ENCODE results near the gene GAL3ST2.
"Not testable (repeated sequence)": the region's sequence is repeated elsewhere in the genome, so short reads cannot be mapped to it uniquely, and the experiment has no call there.

GAL3ST2 gene

DNA sequence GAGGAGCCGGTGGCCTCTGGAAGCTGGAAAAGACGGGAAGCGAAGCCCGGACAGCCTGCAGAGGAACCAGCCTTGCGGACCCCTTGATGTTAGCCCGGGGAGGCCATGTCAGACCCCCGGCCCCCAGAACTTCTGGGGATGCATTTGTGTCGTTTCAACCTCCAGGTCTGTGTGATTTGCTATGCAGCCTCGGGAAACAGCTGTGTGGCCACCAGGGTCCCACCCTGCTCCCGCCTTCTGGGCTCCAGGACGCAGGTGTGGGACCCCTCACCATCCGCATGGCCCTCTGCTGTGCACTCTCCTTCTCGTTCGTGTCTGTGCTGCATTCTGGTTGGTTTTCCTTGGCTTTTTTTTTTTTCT is 45.6 kb downstream of the GAL3ST2 start:
- DNase-seq: no peak

DNA sequence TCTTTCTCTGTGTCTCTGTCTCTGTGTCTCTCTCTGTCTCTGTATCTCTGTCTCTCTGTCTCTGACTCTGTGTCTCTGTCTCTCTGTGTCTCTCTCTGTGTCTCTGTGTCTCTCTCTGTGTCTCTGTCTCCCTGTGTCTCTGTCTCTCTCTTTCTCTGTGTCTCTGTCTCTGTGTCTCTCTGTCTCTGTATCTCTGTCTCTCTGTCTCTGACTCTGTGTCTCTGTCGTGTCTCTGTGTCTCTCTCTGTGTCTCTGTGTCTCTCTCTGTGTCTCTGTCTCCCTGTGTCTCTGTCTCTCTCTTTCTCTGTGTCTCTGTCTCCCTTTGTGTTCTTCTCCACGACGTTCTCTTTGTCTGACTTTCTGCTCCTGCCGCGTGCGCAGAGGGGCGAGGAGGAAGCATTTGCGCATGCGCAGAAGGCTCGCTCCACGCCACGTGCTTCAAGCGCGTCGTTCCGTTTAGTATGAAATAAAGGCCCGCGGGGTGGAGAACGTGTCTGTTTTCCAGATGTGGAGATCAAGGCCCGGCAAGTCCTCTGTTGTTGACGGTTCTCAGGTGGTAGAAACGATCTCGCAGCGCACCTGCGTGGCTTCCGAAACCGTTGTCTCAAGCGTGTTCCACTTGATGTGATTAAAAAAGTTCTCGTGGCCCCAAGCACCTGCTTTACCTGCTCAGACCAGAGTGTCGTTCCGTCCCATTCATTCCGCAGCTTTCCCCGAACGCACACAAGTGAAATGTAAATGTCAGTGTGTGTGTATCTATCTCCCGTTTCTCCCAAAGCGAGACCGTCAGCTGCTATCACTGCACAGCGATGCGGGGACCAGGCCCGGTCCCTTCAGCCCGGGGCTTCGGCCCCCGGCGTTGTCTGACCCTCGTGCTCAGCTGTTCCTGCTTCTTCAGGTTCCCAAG is 47.2 kb downstream of the GAL3ST2 start:
- DNase-seq: not testable (repeated sequence)

DNA sequence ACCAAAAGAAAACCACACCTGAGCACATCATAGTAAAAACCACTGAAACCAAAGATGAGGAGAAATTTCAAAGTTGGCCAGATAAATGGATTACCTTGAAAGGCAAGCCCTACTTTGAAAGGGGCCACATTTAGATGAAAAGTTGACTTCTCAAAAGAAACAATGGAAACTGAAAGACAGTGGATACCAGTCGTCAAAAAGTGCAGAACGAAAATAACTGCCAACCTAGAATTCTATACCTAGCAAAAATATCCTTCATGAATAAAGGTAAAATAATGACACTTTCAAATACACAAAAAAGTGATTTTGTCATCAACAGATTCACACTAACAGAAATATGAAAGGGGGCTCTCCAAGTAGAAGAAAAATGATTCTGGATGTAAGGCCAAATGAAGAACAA is 50.8 kb downstream of the GAL3ST2 start:
- no peak for DNase-seq

DNA sequence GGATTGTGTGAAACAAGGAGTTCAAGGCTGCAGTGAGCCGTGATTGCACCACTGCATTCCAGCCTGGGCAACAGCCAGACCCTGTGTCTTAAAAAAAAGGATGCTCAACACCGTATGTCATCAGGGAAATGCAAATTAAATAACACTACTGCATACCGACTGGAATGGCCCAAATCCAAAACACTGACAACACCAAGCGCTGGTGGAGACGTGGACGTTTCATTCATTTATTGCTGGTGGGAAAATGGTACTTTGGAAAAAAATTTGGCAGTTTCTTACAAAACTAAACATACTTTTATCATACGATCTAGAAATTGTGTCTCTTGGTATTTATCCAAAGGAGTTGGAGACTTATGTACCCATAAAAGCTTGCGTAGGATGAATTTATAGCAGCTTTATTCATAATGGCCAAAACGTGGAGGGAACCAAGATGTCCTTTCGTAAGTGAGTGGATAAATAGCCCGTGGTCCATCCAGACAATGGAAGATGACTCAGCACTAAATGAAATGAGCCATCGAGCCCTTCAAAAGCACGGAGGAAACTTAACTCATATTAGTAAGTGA is 56.6 kb downstream of the GAL3ST2 start:
- no peak for DNase-seq

DNA sequence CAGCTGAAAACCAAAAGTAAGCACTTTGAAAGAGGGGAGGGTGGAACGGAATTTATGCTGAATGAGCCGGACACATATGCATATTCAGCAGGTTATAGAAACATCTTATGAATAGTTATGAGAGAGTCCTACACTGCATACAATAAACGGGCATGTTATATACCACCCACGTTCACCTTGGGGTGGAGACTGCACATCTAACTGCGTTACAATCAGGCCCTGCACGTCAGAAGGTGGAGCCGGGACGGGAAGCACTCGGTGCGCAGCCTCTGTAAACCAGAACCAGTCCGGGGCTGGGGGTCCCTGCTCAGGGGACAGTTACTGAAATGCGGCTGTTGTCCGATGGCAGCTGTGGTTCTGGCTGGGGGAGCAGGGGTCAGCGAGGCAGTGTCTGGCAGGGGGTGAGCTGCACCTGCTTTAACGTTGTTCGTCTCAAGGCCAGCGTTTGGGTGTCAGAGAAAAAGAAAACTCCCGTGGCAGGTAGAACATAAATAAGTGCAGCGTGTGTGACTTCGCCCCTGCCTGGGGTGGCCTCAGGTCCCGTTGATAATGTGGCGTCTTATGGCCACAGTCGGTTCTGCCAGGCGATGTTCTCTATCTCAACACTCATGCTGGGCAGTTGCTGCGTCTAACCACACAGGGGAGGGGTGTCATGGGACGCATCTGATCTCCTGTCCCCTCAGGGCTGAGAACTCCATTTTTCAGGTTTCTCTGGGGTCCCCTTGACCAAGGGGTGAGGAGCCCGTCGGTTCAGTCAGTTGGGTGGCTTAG is 57.3 kb downstream of the GAL3ST2 start:
- DNase-seq: not testable (repeated sequence)

DNA sequence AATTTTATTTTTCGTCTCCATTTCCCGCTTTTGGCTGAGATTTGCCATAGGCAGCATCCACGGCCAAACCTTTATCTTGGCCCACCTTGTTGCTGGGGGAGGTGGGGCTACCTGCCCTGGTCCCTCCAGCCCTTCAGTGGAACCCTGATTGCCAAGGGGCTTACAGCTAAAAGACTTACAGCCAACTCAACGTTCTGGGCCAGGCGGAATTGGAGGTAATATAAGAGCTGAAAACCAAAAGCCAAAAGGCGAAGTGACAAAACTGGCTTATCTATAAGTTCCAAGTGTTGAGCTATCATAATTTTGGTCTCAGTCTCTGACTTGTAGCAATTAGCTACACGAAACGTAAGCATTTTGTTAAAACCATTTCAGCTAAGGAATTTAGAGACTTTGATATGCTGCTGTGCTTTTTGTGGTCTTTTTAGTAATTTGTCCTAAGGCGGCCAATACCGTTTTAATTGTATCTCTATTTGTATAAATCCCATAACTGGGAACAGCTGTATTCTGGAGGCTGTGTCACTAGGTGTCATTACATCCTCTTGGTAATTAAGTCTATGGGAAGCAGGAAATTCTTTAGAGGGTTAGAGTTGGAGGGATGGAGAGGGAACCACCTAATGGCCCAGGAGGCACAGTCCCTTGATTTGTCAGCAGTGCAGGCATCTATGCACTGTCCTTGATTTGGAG is 58.0 kb downstream of the GAL3ST2 start:
- no peak for DNase-seq

DNA sequence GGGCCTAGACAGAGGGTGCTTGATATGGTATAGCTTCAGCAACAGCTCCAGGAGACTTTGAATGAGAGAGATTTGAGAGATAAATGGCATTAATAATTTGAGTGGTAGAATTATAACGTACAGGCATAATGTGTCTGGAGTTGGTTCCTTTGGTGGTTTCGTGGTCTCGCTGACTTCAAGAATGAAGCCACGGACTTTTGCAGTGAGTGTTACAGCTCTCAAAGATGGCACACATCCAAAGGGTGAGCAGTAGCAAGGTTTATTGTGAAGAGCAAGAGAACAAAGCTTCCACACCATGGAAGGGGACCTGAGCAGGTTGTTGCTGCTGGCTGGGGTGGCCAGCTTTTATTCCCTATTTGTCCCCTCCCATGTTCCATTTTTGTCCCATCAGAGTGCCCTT is 59.0 kb downstream of the GAL3ST2 start:
- no peak for DNase-seq

DNA sequence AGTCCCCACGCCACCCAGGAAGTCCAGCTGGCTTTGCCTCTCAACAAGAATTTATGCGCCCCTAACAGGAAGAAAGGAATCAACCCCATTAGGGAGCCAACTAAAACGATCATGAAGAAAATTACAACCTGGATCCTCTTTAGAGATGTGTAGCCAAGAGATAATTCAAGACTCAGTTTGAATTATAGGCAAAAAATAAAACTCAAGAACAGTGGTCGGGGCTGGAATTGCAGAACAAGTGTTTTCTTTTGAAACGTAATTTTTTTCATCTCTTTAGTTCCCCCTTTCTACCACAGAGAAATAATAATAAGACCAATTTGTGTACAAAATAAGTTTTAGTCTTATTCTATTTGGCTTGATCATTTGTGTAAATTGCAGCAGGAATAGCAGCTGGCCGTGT is 59.7 kb downstream of the GAL3ST2 start:
- DNase-seq: no peak

DNA sequence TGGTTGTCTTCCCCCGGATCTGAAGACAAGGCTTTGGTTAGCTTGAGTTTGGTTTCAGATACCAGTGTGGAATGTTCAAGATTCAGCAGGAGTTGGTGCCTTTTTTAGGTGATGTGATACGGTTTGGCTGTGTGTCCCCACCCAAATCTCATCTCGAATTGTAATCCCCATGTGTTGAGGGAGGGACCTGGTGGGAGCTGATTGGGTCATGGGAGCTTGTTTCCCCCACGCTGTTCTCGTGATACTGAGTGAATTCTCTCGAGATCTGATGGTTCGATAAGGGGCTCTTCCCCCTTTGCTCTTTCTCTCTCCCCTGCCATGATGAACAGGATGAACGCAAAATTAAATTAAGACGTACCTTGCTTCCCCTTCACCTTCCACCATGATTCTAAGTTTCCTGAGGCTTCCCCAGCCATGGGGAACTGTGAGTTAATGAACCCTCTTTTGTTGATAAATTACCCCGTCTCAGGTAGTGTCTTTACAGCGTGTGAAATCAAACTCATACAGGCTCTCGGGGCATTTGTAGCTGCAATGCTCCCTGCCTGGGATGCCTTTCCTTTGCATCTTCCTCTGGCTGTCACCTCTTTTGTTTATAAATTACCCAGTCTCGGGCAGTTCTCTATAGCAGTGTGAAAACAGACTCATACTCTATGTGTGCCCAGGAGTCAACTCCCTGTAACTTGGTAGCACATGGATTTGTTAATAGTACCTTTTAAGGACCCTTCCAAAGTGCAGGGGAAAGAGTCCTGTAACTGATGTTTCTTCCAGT is 60.8 kb downstream of the GAL3ST2 start:
- DNase-seq: no peak

DNA sequence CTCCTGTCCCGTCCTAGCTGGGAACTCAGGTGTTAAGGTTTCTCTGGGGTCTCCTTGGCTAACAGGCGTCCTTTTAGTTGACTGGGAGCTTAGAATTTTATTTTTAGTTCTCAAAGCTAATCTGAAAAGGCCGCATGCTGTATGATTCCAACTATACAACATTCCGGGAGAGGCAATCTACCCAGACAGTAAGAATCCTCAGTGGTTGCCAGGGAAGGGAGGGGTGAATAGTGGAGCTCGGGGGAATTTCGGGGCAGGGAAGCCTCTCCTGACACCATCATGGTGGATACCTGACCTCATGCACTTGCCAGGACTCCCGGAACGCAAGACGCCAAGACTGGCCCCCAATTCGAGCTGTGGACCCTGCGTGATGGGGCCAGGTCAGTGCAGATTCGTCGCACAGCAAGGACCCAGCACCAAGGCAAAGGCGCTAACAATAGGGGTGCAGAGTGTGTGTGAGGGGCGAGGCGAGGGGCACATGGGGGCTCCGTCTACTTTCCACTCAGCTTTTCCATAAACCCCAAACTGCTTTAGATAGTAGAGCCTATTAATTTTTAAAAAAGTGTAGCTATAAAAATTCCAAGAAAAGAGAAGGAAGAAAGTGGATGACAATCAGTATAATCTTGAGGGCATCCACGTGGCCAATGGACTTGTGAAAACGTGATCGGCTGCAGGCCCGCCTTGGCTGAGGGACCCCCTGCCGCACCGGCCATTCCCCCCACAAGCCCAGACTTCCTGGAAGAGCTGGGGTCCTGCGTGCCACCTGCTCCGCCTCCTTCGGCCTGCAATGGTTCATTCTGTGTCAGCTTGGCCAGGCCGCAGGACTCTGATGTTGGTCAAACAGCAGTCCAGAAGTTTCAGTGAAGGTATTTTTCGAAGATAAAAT is 64.8 kb downstream of the GAL3ST2 start:
- no peak for DNase-seq

DNA sequence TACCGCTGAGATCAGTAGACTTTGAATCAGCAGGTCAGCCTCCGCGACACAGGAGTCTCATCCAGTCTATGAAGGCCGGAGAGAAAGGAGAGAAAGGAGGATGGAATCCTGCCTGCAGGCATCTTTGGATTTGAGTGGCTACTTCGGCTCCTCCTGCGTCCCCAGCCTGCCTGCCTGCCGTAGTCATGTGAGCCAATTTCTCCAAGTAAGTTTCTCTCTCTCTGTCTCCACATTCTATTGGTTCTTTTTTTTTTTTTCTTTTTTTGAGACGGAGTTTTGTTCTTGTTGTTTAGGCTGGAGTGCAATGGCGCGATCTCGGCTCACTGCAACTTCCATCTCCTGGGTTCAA is 65.4 kb downstream of the GAL3ST2 start:
- no peak for DNase-seq

DNA sequence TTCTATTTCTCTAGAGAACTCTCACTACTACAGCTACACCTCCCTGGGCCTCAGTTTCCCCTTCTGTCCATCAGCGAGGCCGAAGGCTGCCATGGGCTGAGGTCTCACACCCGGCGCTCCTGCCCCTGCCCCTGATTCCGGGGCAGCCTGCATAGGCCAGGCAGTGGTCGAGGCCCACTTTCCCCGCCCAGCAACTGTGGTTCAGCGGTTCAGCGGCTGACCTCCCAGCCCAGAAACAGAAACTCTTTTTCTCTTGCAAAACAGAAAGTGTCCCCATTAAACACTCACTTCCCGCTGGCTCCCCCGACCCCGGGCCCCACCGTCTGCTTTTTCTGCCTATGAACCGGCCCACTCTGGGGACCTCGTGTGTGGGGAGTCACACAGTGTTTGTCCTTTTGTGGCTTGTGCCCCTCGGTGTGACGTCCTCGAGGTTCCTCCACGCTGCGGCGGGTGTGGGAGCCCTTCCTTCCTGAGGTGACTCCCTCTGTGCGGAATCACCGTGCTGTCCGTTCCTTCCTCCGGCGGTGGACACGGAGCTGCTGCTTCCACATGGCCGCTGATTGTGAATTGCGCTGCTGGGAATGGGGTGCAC is 66.1 kb downstream of the GAL3ST2 start:
- no peak for DNase-seq

DNA sequence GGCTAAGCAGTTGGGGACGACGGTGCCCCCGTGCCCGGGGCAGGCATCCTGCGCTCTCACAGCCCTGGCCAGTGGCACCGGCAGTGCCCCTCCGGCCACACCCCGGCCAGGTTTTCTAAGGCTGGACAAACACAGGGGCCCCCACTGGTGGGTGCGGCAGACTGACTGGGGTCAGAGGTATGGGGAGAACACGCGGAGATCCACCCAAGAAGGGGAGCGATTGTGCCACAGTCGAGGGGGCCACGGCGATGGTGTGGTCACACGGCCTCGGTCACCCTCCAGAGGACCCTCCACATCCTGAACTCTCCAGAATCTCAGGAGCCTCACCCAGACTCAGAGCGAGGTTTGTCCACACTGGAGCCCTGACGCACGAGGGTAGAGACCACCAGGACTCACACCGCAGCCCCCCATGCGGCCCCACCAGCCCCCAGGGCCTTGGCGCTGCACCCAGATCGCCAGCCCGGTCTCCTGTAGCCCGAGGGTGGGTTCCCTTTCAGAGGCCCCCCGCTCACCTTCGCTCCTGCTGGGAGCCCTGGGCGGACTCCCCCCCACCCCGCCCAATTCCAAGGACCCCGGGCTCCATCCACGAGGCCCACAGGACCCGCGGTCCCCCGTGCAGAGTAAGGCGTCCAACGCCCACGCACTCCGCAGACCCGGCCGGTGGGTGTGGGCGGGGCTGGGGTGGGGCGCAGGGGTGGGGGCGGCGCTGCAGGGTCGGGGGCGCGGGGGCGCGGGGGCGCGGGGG is 66.9 kb downstream of the GAL3ST2 start:
- no peak for DNase-seq

DNA sequence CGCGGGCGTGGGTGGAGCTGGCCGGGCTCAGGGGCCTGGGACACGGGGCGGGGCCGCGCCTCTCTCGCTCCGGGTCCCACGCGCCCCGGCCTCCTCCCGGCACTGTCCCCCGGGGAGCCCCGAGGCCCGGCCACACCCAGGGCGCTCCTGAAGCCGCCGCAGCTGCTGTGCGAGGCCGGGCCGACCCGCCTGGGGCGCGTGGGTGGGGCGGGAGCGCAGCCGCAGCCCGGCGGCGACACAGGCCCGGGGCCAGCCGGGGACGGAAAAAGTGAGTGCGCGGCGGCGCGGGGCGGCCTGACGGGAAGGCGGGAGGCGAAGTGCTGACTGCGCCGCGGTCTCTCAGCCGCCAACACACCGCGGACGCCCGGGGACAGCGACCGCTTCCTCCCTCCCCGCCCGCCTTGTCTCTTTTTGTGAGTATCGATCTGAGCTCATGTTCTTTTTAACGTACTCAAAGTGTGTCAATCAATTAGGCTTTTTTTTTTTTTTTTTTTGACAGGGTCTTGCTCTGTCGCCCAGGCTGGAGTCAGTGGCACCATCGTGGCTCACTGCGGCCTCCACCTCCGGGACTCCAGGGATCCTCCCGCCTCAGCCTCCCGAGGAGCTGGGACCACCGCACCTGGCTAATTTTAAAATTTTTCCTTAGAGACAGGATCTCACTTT is 67.6 kb downstream of the GAL3ST2 start:
- DNase-seq: no peak

DNA sequence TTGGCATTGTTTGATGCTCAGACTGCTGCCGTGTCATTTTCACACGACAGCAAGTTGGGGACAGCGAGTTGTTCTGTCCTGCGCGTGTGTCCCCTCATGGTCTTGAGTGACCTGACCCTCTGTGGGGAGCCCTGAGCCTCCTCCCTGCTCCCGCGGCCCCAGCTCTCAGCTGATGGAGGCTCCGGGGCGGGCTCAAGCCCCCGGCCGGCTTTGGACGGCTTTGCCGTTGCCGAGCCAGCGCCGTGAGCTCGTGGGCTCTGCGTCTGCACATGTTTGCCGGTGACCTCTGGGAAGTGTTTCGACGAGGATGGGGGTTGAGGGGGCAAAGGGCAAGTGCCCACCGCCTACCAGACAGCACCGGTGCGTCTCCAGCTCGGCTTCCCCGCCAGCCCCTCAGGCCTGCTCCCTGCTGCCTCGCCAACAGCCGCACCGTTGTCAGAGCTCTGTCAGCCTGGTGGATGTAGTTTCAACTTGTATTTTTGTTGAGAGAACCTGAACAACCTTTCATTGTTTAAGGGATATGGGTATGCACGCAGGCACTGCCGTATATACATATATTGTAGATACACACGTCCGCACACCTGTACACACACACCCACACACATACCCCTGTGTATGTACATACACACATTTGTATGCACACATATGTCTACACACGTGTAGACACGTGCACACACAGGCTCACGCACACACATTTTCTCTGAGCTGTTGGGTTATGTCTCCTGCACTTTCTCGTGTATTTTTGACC is 68.4 kb downstream of the GAL3ST2 start:
- no peak for DNase-seq

DNA sequence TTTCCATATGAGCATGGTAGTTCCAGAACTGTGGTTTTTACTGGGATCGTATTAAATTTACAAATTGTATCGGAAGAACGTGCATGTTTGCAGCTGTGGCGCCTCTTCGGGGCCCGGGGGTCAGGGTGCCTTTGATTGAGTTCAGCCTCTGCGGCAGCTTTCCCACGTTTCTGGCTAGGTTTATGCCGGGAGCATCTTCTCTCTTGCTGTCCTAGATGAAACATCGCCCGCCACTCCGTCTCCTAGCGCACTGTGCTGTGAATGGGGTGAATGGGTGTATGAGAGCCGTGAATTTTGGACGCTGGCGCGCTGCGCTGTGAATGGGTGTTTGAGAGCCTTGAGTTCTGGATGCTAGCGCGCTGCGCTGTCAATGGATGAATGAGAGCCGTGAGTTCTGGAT is 69.8 kb downstream of the GAL3ST2 start:
- no peak for DNase-seq

DNA sequence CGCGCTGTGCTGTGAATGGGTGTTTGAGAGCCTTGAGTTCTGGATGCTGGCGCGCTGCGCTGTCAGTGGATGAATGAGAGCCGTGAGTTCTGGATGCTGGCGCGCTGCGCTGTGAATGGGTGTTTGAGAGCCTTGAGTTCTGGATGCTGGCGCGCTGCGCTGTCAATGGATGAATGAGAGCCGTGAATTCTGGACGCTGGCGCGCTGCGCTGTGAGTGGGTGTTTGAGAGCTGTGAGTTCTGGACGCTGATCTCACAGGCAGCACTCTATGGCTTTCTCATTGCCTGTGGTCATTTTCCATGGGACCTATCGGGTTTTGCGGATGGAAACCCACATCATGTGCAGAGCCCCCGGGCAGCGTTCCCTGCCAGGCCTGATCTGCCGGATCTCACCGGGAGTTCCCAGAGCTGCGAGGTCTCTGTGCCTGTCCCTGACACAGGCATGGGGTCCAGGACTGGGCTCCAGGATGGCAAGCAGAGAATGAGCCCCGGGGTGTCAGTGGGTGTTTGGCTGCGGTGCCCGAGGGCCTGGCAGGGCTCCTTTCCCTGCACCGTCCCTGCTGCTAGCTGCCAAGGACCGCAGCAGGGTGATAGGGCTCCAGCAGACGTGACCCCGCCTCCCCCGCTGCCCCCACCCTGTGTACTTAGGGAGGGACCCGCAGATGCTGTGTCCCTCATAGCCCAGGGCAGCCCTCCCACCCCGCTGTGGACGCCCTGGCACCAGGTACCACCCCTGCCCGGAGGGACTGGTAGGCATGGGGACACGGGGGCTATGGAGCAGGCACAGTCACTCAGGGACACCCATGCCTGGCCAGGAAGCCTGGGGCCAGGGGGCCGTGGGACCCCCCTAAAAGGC is 72.4 kb downstream of the GAL3ST2 start:
- no peak for DNase-seq
